Liver (tissue), 9 donors: ENCODE measurements around the gene CEACAM6. TPM values are rescaled to one million over a fixed set of nuclear protein-coding genes. Genes with fewer than 3 reads are reported as not detected.
A peak's percentile ranks its signal among the peaks of the same experiment; 100 is the strongest.

Experiments used
- DNase-seq: peaks from one replicate; pipeline ENCODE4 v3.0.0-alpha.2; 2017; ENCODE audit warnings: low spot score
- H3K27ac ChIP-seq, 2 donors: one replicate each; pipeline ENCODE4 v1.7.0; 2013; ENCODE audit warnings: inconsistent platforms in 2 of 2, low read length in 2 of 2, control low read depth in 1 of 2, low read depth in 1 of 2, mild to moderate bottlenecking in 1 of 2
- H3K27me3 ChIP-seq, 4 donors: one replicate each; pipeline versions ENCODE4 v1.6.1 to v1.7.0; 2013; ENCODE audit warnings: low read length in 3 of 4, inconsistent platforms in 1 of 4, mild to moderate bottlenecking in 1 of 4, moderate library complexity in 1 of 4; ENCODE audit not compliant: control insufficient read depth in 4 of 4, insufficient read depth in 4 of 4
- H3K36me3 ChIP-seq, 4 donors: one replicate each; pipeline versions ENCODE4 v1.6.1 to v1.7.0; 2013; ENCODE audit warnings: low read length in 3 of 4, mild to moderate bottlenecking in 3 of 4, low read depth in 1 of 4, moderate library complexity in 1 of 4; ENCODE audit not compliant: control insufficient read depth in 4 of 4, insufficient read depth in 3 of 4
- H3K4me1 ChIP-seq, 4 donors: one replicate each; pipeline versions ENCODE4 v1.6.1 to v1.7.0; 2013; ENCODE audit warnings: low read length in 3 of 4, mild to moderate bottlenecking in 3 of 4, moderate library complexity in 1 of 4; ENCODE audit not compliant: control insufficient read depth in 4 of 4, insufficient read depth in 4 of 4
- H3K4me3 ChIP-seq, 3 donors: one replicate each; pipeline versions ENCODE4 v1.6.1 to v1.7.0; 2013; ENCODE audit warnings: low read length in 3 of 3, control low read depth in 1 of 3, low read depth in 1 of 3, mild to moderate bottlenecking in 1 of 3
- H3K9ac ChIP-seq, 2 donors: one replicate each; pipeline ENCODE4 v1.7.0; 2013; ENCODE audit warnings: low read length in 2 of 2, mild to moderate bottlenecking in 2 of 2, moderate library complexity in 2 of 2, control low read depth in 1 of 2, low read depth in 1 of 2
- H3K9me3 ChIP-seq, 4 donors: one replicate each; pipeline versions ENCODE4 v1.6.1 to v1.7.0; 2013; ENCODE audit warnings: low read length in 3 of 4; ENCODE audit not compliant: control insufficient read depth in 4 of 4
- ATF3 ChIP-seq: IDR thresholded peaks from 2 replicates; pipeline ENCODE4 v1.6.1; 2016; ENCODE audit warnings: antibody characterized with exemption
- CTCF ChIP-seq: fragments of 150-350 bp; IDR thresholded peaks from 2 replicates; pipeline ENCODE4 v1.5.1; 2017; ENCODE audit warnings: improper control_type of control experiment, low read depth, low read length; ENCODE audit not compliant: missing input control
- EGR1 ChIP-seq, 2 donors: IDR thresholded peaks; 2 replicates each; pipeline ENCODE4 v1.6.1; 2016 to 2018; ENCODE audit warnings: antibody characterized with exemption in 2 of 2, low read depth in 2 of 2
- GABPA ChIP-seq, 2 donors: IDR thresholded peaks in 1 of 2; conservative IDR thresholded peaks in 1 of 2; 2 replicates each; pipeline ENCODE4 v1.6.1; 2016; ENCODE audit warnings: antibody characterized with exemption in 2 of 2, mild to moderate bottlenecking in 1 of 2, moderate library complexity in 1 of 2
- HNF4A ChIP-seq, 2 donors: conservative IDR thresholded peaks; 2 replicates each; pipeline ENCODE4 v1.6.1; 2016; ENCODE audit warnings: antibody characterized with exemption in 2 of 2, mild to moderate bottlenecking in 2 of 2
- HNF4G ChIP-seq: IDR thresholded peaks from 2 replicates; pipeline ENCODE4 v1.6.1; 2016; ENCODE audit warnings: antibody characterized with exemption
- JUND ChIP-seq, 2 donors: IDR thresholded peaks; 2 replicates each; pipeline ENCODE4 v1.6.1; 2016; ENCODE audit warnings: antibody characterized with exemption in 2 of 2
- MAX ChIP-seq: IDR thresholded peaks from 2 replicates; pipeline ENCODE4 v1.6.1; 2016; ENCODE audit warnings: antibody characterized with exemption
- NR2F2 ChIP-seq: IDR thresholded peaks from 2 replicates; pipeline ENCODE4 v1.6.1; 2016; ENCODE audit warnings: antibody characterized with exemption
- RAD21 ChIP-seq, 2 donors: IDR thresholded peaks; 2 replicates each; pipeline ENCODE4 v1.6.1; 2016; ENCODE audit warnings: antibody characterized with exemption in 2 of 2, mild to moderate bottlenecking in 2 of 2
- RXRA ChIP-seq, 2 donors: IDR thresholded peaks; 2 replicates each; pipeline ENCODE4 v1.6.1; 2017 to 2018; ENCODE audit warnings: antibody characterized with exemption in 2 of 2, mild to moderate bottlenecking in 1 of 2
- SP1 ChIP-seq: IDR thresholded peaks from 2 replicates; pipeline ENCODE4 v1.6.1; 2018; ENCODE audit warnings: antibody characterized with exemption, mild to moderate bottlenecking
- TAF1 ChIP-seq: conservative IDR thresholded peaks from 2 replicates; pipeline ENCODE4 v1.6.1; 2016; ENCODE audit warnings: antibody characterized with exemption, mild to moderate bottlenecking
- YY1 ChIP-seq: IDR thresholded peaks from 2 replicates; pipeline ENCODE4 v1.6.1; 2016; ENCODE audit warnings: antibody characterized with exemption, mild to moderate bottlenecking
- ZBTB33 ChIP-seq: IDR thresholded peaks from 2 replicates; pipeline ENCODE4 v1.6.1; 2016; ENCODE audit warnings: antibody characterized with exemption
- WGBS: extraction: QIAGEN DNeasy Blood & Tissue Kit; methylation state at CpG from one replicate; pipeline ENCODE4 v1.1.7; 2013; 5-methylcytosine and 5-hydroxymethylcytosine counted together
- polyA plus RNA-seq, 2 donors: library from polyadenylated mRNA; stranded (reverse) in 1 of 2; unstranded in 1 of 2; fragments of 200-250 nt in 1 of 2; fragments of >200 nt in 1 of 2; fragmentation: Nextera tagmentation in 1 of 2; extraction: Ambion mirVana in 1 of 2; gene quantifications; one replicate each; pipeline versions ENCODE4 v1.2.1 to v1.2.3, GENCODE V29; 2013 to 2015
- total RNA-seq, 2 donors: library from RNA; depleted of rRNA; stranded (reverse); fragments of >200 nt; gene quantifications; one replicate each; pipeline ENCODE4 v1.2.3, GENCODE V29; 2014
- donor health status: healthy.
- donor health status: healthy.
- donor health status: healthy.
- donor health status: healthy.
- donor health status: healthy.

CEACAM6 gene
- total and polyA plus RNA-seq, 4 donors = 0.08 to 2.4 (median 0.28) TPM; not detected in 1

GRCh38 chr19:41802770-41803169 lies 47.4 kb downstream of the CEACAM6 start (continued):
- no peak for TF ChIP-seq NR2F2
- TF ChIP-seq HNF4A (conservative IDR thresholded peaks at IDR 0.05) = no peak
- TF ChIP-seq RAD21 (IDR thresholded peaks at IDR 0.05) = no peak
- TF ChIP-seq TAF1 = no peak
- TF ChIP-seq MAX = no peak
- TF ChIP-seq RXRA (IDR thresholded peaks at IDR 0.05) = no peak
- no peak for TF ChIP-seq YY1
- TF ChIP-seq EGR1 (IDR thresholded peaks at IDR 0.05; ENCODE audit: low read depth in 2 of 2) = no peak
- no peak for TF ChIP-seq HNF4G

GRCh38 chr19:41804336-41804735 lies 49.0 kb downstream of the CEACAM6 start:
- H3K4me1 ChIP-seq = no peaks in the 10 kb centered on the region
- no peak overlapping the region for H3K4me3 ChIP-seq
- no peaks in the 10 kb centered on the region for H3K27me3 ChIP-seq
- no peaks in the 10 kb centered on the region for H3K36me3 ChIP-seq
- 70% methylated on average over 3 of the region's 3 CpGs for WGBS
- peaks cover 0 to 3% (median 0%) of the 10 kb centered on the region in 4 donors for H3K9me3 ChIP-seq
- H3K9ac ChIP-seq = no peak overlapping the region
- H3K27ac ChIP-seq = peak overlapping the region in 1 of 2 donors; percentile 37
- TF ChIP-seq MAX = no peak
- TF ChIP-seq SP1 = no peak
- TF ChIP-seq JUND (IDR thresholded peaks at IDR 0.05) = no peak
- TF ChIP-seq YY1 = no peak
- TF ChIP-seq HNF4A (conservative IDR thresholded peaks at IDR 0.05) = no peak
- DNase-seq = no peak

GRCh38 chr19:41807176-41807575 lies 51.8 kb downstream of the CEACAM6 start:
- H3K27ac ChIP-seq = no peak overlapping the region
- no peaks in the 10 kb centered on the region for H3K9me3 ChIP-seq
- H3K4me1 ChIP-seq = peaks cover 0 to 3% (median 0%) of the 10 kb centered on the region in 4 donors
- no peak overlapping the region for H3K9ac ChIP-seq
- 72% methylated on average over 3 of the region's 3 CpGs for WGBS
- peaks cover 0 to 2% (median 0%) of the 10 kb centered on the region in 4 donors for H3K27me3 ChIP-seq
- TF ChIP-seq HNF4A (conservative IDR thresholded peaks at IDR 0.05) = no peak
- no peak for TF ChIP-seq GABPA (IDR thresholded peaks at IDR 0.05 in 1 of 2, conservative IDR thresholded peaks at IDR 0.05 in 1 of 2)
- TF ChIP-seq JUND (IDR thresholded peaks at IDR 0.05) = no peak
- no peak for TF ChIP-seq ATF3
- no peak for TF ChIP-seq HNF4G
- TF ChIP-seq MAX = no peak
- no peak for TF ChIP-seq RXRA (IDR thresholded peaks at IDR 0.05)
- no peak for TF ChIP-seq SP1
- no peak for TF ChIP-seq CTCF
- no peak for TF ChIP-seq ZBTB33
- DNase-seq = no peak
- H3K36me3 ChIP-seq = no peaks in the 10 kb centered on the region
- H3K4me3 ChIP-seq = no peak overlapping the region
